ENCODE data around the gene JAKMIP1.

Gene JAKMIP1

DNA sequence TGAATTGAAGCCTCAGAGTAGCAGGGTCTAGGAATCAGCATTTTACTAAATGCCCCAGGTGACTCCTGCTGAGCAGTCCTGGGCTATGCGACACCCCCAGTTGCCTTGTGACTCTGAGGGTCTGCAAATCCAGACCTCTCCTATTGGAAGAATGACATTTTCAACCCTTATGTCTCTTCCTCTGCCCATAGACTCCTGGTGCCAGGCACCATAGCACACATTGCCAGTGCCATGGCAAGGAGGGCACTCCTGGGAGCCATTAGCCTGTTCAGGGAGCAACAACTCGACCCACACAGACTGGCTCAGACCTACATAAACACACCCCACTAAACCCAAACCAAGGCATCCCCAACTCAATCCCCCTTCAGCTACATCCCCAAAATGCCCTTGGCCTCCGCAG lies 3.7 kb upstream of the JAKMIP1 start:
- H3K9me3 ChIP-seq (ENCODE audit: control insufficient read depth, low read length) = no peaks in the 10 kb centered on the region
- H3K4me3 ChIP-seq (ENCODE audit: insufficient read depth, low read depth, low read length, poor library complexity, severe bottlenecking) = no peak overlapping the region
- DNase-seq = no peak
- H3K27ac ChIP-seq (ENCODE audit: insufficient read depth, low read length, poor library complexity, severe bottlenecking) = no peak overlapping the region
- peaks cover 5% of the 10 kb centered on the region for H3K4me1 ChIP-seq (ENCODE audit: control insufficient read depth, insufficient read depth, low read length, poor library complexity, severe bottlenecking)
- H3K27me3 ChIP-seq (replicated peaks; ENCODE audit: control insufficient read depth, insufficient read depth, low read length, poor library complexity, severe bottlenecking) = no peaks in the 10 kb centered on the region
- no peaks in the 10 kb centered on the region for H3K36me3 ChIP-seq (ENCODE audit: control insufficient read depth, insufficient read depth, low read length)

- peaks cover 14% of the 10 kb centered on the region for H3K4me1 ChIP-seq (ENCODE audit: control insufficient read depth, insufficient read depth, low read length, poor library complexity, severe bottlenecking)
- no peak overlapping the region for H3K27ac ChIP-seq (ENCODE audit: insufficient read depth, low read length, poor library complexity, severe bottlenecking)
- DNase-seq = no peak
- no peak overlapping the region for H3K4me3 ChIP-seq (ENCODE audit: insufficient read depth, low read depth, low read length, poor library complexity, severe bottlenecking)
- no peaks in the 10 kb centered on the region for H3K36me3 ChIP-seq (ENCODE audit: control insufficient read depth, insufficient read depth, low read length)
- H3K9me3 ChIP-seq (ENCODE audit: control insufficient read depth, low read length) = no peaks in the 10 kb centered on the region
- H3K27me3 ChIP-seq (replicated peaks; ENCODE audit: control insufficient read depth, insufficient read depth, low read length, poor library complexity, severe bottlenecking) = no peaks in the 10 kb centered on the region
Measured at GRCh38 chr4:6201580-6202091, 1.3 kb upstream of the JAKMIP1 start.

DNA sequence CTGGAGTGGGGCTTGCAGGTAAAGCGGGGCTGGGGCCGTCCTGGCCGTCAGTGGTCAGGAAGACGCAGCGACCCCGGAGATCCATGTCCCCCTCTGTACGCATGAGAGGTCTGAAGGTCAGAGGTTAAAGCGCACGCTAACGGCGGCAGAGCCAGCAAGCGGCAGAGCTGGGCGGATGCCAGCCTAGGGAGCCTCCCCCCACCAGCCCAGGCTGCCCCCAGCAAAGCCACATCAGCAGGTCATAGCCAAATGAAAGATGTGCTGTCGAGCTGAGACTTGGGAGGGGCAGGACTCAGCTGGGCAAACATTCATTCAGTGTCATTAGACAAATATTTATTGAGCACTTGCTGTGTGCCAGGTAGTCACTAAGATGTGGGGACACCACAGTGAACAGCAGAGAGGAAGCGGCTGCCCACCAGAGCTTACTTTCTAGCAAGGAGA lies 593 bp upstream of the JAKMIP1 start:
- Histone ChIP-seq H3K9me3 (ENCODE audit: control insufficient read depth, low read length) (no peaks in the 10 kb centered on the region), H3K27me3 (replicated peaks; ENCODE audit: control insufficient read depth, insufficient read depth, low read length, poor library complexity, severe bottlenecking) (no peaks in the 10 kb centered on the region), H3K27ac (ENCODE audit: insufficient read depth, low read length, poor library complexity, severe bottlenecking) (no peak overlapping the region), H3K36me3 (ENCODE audit: control insufficient read depth, insufficient read depth, low read length) (no peaks in the 10 kb centered on the region), H3K4me3 (ENCODE audit: insufficient read depth, low read depth, low read length, poor library complexity, severe bottlenecking) (peak overlapping the region; percentile 50), H3K4me1 (ENCODE audit: control insufficient read depth, insufficient read depth, low read length, poor library complexity, severe bottlenecking) (peaks cover 14% of the 10 kb centered on the region)
- DNase-seq = no peak

GRCh38 chr4:6199422-6199921 lies 877 bp downstream of the JAKMIP1 start:
- H3K4me1 ChIP-seq (ENCODE audit: control insufficient read depth, insufficient read depth, low read length, poor library complexity, severe bottlenecking) = peaks cover 14% of the 10 kb centered on the region
- no peaks in the 10 kb centered on the region for H3K36me3 ChIP-seq (ENCODE audit: control insufficient read depth, insufficient read depth, low read length)
- DNase-seq = peak in 2 of 3 donors; percentile 32 to 41
- peak overlapping the region; percentile 64 for H3K4me3 ChIP-seq (ENCODE audit: insufficient read depth, low read depth, low read length, poor library complexity, severe bottlenecking)
- H3K27me3 ChIP-seq (replicated peaks; ENCODE audit: control insufficient read depth, insufficient read depth, low read length, poor library complexity, severe bottlenecking) = no peaks in the 10 kb centered on the region
- no peaks in the 10 kb centered on the region for H3K9me3 ChIP-seq (ENCODE audit: control insufficient read depth, low read length)
- H3K27ac ChIP-seq (ENCODE audit: insufficient read depth, low read length, poor library complexity, severe bottlenecking) = no peak overlapping the region

- Histone ChIP-seq H3K4me3 (ENCODE audit: insufficient read depth, low read depth, low read length, poor library complexity, severe bottlenecking) (peak overlapping the region; percentile 64), H3K27ac (ENCODE audit: insufficient read depth, low read length, poor library complexity, severe bottlenecking) (no peak overlapping the region), H3K36me3 (ENCODE audit: control insufficient read depth, insufficient read depth, low read length) (no peaks in the 10 kb centered on the region), H3K27me3 (replicated peaks; ENCODE audit: control insufficient read depth, insufficient read depth, low read length, poor library complexity, severe bottlenecking) (no peaks in the 10 kb centered on the region), H3K4me1 (ENCODE audit: control insufficient read depth, insufficient read depth, low read length, poor library complexity, severe bottlenecking) (peaks cover 14% of the 10 kb centered on the region), H3K9me3 (ENCODE audit: control insufficient read depth, low read length) (no peaks in the 10 kb centered on the region)
- no peak for DNase-seq
Measured at GRCh38 chr4:6198768-6199421, 1.5 kb downstream of the JAKMIP1 start.

GRCh38 chr4:6198278-6198677 lies 2.1 kb downstream of the JAKMIP1 start:
- Histone ChIP-seq H3K36me3 (ENCODE audit: control insufficient read depth, insufficient read depth, low read length) (no peaks in the 10 kb centered on the region), H3K4me3 (ENCODE audit: insufficient read depth, low read depth, low read length, poor library complexity, severe bottlenecking) (no peak overlapping the region), H3K9me3 (ENCODE audit: control insufficient read depth, low read length) (no peaks in the 10 kb centered on the region), H3K27me3 (replicated peaks; ENCODE audit: control insufficient read depth, insufficient read depth, low read length, poor library complexity, severe bottlenecking) (no peaks in the 10 kb centered on the region), H3K4me1 (ENCODE audit: control insufficient read depth, insufficient read depth, low read length, poor library complexity, severe bottlenecking) (peaks cover 14% of the 10 kb centered on the region), H3K27ac (ENCODE audit: insufficient read depth, low read length, poor library complexity, severe bottlenecking) (no peak overlapping the region)
- peak in 1 of 3 donors; percentile 58 for DNase-seq

- Histone ChIP-seq H3K36me3 (ENCODE audit: control insufficient read depth, insufficient read depth, low read length) (no peaks in the 10 kb centered on the region), H3K9me3 (ENCODE audit: control insufficient read depth, low read length) (no peaks in the 10 kb centered on the region), H3K4me3 (ENCODE audit: insufficient read depth, low read depth, low read length, poor library complexity, severe bottlenecking) (no peak overlapping the region), H3K4me1 (ENCODE audit: control insufficient read depth, insufficient read depth, low read length, poor library complexity, severe bottlenecking) (peaks cover 14% of the 10 kb centered on the region), H3K27ac (ENCODE audit: insufficient read depth, low read length, poor library complexity, severe bottlenecking) (no peak overlapping the region), H3K27me3 (replicated peaks; ENCODE audit: control insufficient read depth, insufficient read depth, low read length, poor library complexity, severe bottlenecking) (no peaks in the 10 kb centered on the region)
- DNase-seq = no peak
Measured at GRCh38 chr4:6197433-6198174, 2.7 kb downstream of the JAKMIP1 start.

GRCh38 chr4:6196871-6197270 lies 3.5 kb downstream of the JAKMIP1 start:
- Histone ChIP-seq H3K27ac (ENCODE audit: insufficient read depth, low read length, poor library complexity, severe bottlenecking) (no peak overlapping the region), H3K4me1 (ENCODE audit: control insufficient read depth, insufficient read depth, low read length, poor library complexity, severe bottlenecking) (peaks cover 14% of the 10 kb centered on the region), H3K9me3 (ENCODE audit: control insufficient read depth, low read length) (no peaks in the 10 kb centered on the region), H3K27me3 (replicated peaks; ENCODE audit: control insufficient read depth, insufficient read depth, low read length, poor library complexity, severe bottlenecking) (no peaks in the 10 kb centered on the region), H3K36me3 (ENCODE audit: control insufficient read depth, insufficient read depth, low read length) (no peaks in the 10 kb centered on the region), H3K4me3 (ENCODE audit: insufficient read depth, low read depth, low read length, poor library complexity, severe bottlenecking) (no peak overlapping the region)
- DNase-seq = no peak

GRCh38 chr4:6196324-6196723 lies 4.0 kb downstream of the JAKMIP1 start:
- no peaks in the 10 kb centered on the region for H3K9me3 ChIP-seq (ENCODE audit: control insufficient read depth, low read length)
- H3K27ac ChIP-seq (ENCODE audit: insufficient read depth, low read length, poor library complexity, severe bottlenecking) = no peak overlapping the region
- no peak for DNase-seq
- peaks cover 14% of the 10 kb centered on the region for H3K4me1 ChIP-seq (ENCODE audit: control insufficient read depth, insufficient read depth, low read length, poor library complexity, severe bottlenecking)
- H3K36me3 ChIP-seq (ENCODE audit: control insufficient read depth, insufficient read depth, low read length) = no peaks in the 10 kb centered on the region
- no peak overlapping the region for H3K4me3 ChIP-seq (ENCODE audit: insufficient read depth, low read depth, low read length, poor library complexity, severe bottlenecking)
- no peaks in the 10 kb centered on the region for H3K27me3 ChIP-seq (replicated peaks; ENCODE audit: control insufficient read depth, insufficient read depth, low read length, poor library complexity, severe bottlenecking)

Measured in effector memory CD4-positive, alpha-beta T cell (primary cell).